Trophoblast cell (in vitro differentiated cells and primary cell): ENCODE results near the gene NCAM1.

ENCODE experiments used
- DNase-seq, 2 donors: peaks; one replicate each; pipeline ENCODE4 v3.0.0-alpha.2; 2016
- H2AFZ ChIP-seq: 2 replicates; pipeline ENCODE4 v1.6.1; 2013; ENCODE audit warnings: low read length, moderate library complexity, mild to moderate bottlenecking; ENCODE audit not compliant: insufficient read depth, poor library complexity
- H2AK5ac ChIP-seq: 2 replicates; pipeline ENCODE4 v1.6.1; 2013; ENCODE audit warnings: mild to moderate bottlenecking, low read length
- H2BK120ac ChIP-seq: 2 replicates; pipeline ENCODE4 v1.6.1; 2013; ENCODE audit warnings: low read length, mild to moderate bottlenecking, moderate library complexity; ENCODE audit not compliant: insufficient read depth, poor library complexity
- H2BK12ac ChIP-seq: 2 replicates; pipeline ENCODE4 v1.6.1; 2013; ENCODE audit warnings: mild to moderate bottlenecking, low read length, moderate library complexity
- H2BK5ac ChIP-seq: 2 replicates; pipeline ENCODE4 v1.6.1; 2013; ENCODE audit warnings: low read length, low read depth, moderate library complexity, mild to moderate bottlenecking; ENCODE audit not compliant: poor library complexity
- H3K14ac ChIP-seq: 2 replicates; pipeline ENCODE4 v1.6.1; 2013; ENCODE audit warnings: mild to moderate bottlenecking, low read length
- H3K18ac ChIP-seq: 2 replicates; pipeline ENCODE4 v1.6.1; 2013; ENCODE audit warnings: mild to moderate bottlenecking, low read length
- H3K23ac ChIP-seq: 2 replicates; pipeline ENCODE4 v1.6.1; 2013; ENCODE audit warnings: low read length
- H3K27ac ChIP-seq: 2 replicates; pipeline ENCODE4 v1.5.1; 2013; ENCODE audit warnings: low read depth, mild to moderate bottlenecking, inconsistent platforms, low read length, moderate library complexity
- H3K27me3 ChIP-seq: 2 replicates; pipeline ENCODE4 v1.6.1; 2013; ENCODE audit warnings: inconsistent platforms, mild to moderate bottlenecking, low read length, moderate library complexity; ENCODE audit not compliant: insufficient read depth
- H3K36me3 ChIP-seq, 2 experiments: 1 replicate in 1 of 2; 2 replicates in 1 of 2; pipeline ENCODE4 v1.6.1; 2013; ENCODE audit warnings: low read length in 2 of 2, mild to moderate bottlenecking in 2 of 2, moderate library complexity in 1 of 2; ENCODE audit not compliant: insufficient read depth in 2 of 2, control insufficient read depth in 1 of 2
- H3K4ac ChIP-seq: 2 replicates; pipeline ENCODE4 v1.6.1; 2013; ENCODE audit warnings: low read depth, mild to moderate bottlenecking, low read length, moderate library complexity
- H3K4me1 ChIP-seq, 2 experiments: 1 replicate in 1 of 2; 2 replicates in 1 of 2; pipeline ENCODE4 v1.6.1; 2013; ENCODE audit warnings: low read length in 2 of 2, mild to moderate bottlenecking in 2 of 2, moderate library complexity in 1 of 2; ENCODE audit not compliant: insufficient read depth in 2 of 2, control insufficient read depth in 1 of 2
- H3K4me2 ChIP-seq: 2 replicates; pipeline ENCODE4 v1.6.1; 2013; ENCODE audit warnings: inconsistent platforms, mild to moderate bottlenecking, low read length, moderate library complexity
- H3K4me3 ChIP-seq: 2 replicates; pipeline ENCODE4 v1.5.1; 2013; ENCODE audit warnings: mild to moderate bottlenecking, low read depth, low read length, inconsistent platforms
- H3K79me1 ChIP-seq: one replicate; pipeline ENCODE4 v1.6.1; 2013; ENCODE audit warnings: low read length
- H3K79me2 ChIP-seq: 2 replicates; pipeline ENCODE4 v1.6.1; 2013; ENCODE audit warnings: low read length, mild to moderate bottlenecking; ENCODE audit not compliant: control insufficient read depth, insufficient read depth, poor library complexity
- H3K9ac ChIP-seq: 2 replicates; pipeline ENCODE4 v1.6.1; 2013; ENCODE audit warnings: mild to moderate bottlenecking, low read length
- H3K9me3 ChIP-seq: 2 replicates; pipeline ENCODE4 v1.6.1; 2013; ENCODE audit warnings: low read depth, mild to moderate bottlenecking, control low read depth, inconsistent platforms, low read length; ENCODE audit not compliant: insufficient read depth
- H4K12ac ChIP-seq: 2 replicates; pipeline ENCODE4 v1.6.1; 2013; ENCODE audit warnings: low read depth, mild to moderate bottlenecking, low read length, moderate library complexity
- H4K8ac ChIP-seq: 2 replicates; pipeline ENCODE4 v1.6.1; 2013; ENCODE audit warnings: low read depth, mild to moderate bottlenecking, low read length, moderate library complexity
- H4K91ac ChIP-seq: one replicate; pipeline ENCODE4 v1.6.1; 2013; ENCODE audit warnings: low read depth, mild to moderate bottlenecking, low read length, moderate library complexity
- WGBS: extraction: QIAGEN DNeasy Blood & Tissue Kit; methylation state at CpG from one replicate; pipeline ENCODE4 v1.1.7; 2013; ENCODE audit warnings: missing lambda C conversion rate; ENCODE audit not compliant: insufficient read length, insufficient coverage; ENCODE audit errors: extremely low coverage; 5-methylcytosine and 5-hydroxymethylcytosine counted together

The NCAM1 gene

DNA sequence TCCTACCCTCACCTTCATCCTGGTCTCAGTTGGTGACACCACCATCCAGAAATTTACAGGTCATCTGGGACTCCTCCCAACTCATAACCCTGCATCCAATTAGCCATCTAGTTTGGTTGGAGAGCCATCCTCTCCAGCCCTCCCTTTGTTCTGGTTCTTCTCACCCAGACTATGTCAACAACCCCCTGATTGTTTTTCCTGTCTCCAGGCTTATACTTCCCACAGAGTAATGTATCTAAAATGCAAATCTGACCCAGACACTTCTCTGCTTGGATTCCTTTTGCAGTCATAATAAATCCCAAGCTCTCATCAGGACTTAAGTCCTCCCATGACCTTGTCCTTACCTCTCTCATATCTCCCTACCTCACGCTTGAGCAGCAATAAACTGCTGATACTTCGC is 356.1 kb downstream of the NCAM1 start:
- no peaks in the 10 kb centered on the region for H3K27me3 ChIP-seq
- WGBS = no CpG with 5 or more reads among the region's 2 CpGs
- no peak overlapping the region for H3K4me2 ChIP-seq
- H3K36me3 ChIP-seq = peaks cover 0 to 3% of the 10 kb centered on the region in 2 experiments
- H4K12ac ChIP-seq = no peak overlapping the region
- H2BK120ac ChIP-seq = no peak overlapping the region
- H3K9me3 ChIP-seq = no peaks in the 10 kb centered on the region
- no peak overlapping the region for H3K27ac ChIP-seq
- H3K4me3 ChIP-seq = no peak overlapping the region
- H3K18ac ChIP-seq = no peak overlapping the region
- no peak overlapping the region for H2BK12ac ChIP-seq
- H4K8ac ChIP-seq = no peak overlapping the region
- H3K9ac ChIP-seq = no peak overlapping the region
- H2AFZ ChIP-seq = no peak overlapping the region
- peaks cover 7 to 12% of the 10 kb centered on the region in 2 experiments for H3K4me1 ChIP-seq
- no peak overlapping the region for H3K4ac ChIP-seq
- H3K14ac ChIP-seq = no peak overlapping the region
- H3K79me2 ChIP-seq = peaks cover 2% of the 10 kb centered on the region
- no peak overlapping the region for H2AK5ac ChIP-seq
- no peak overlapping the region for H4K91ac ChIP-seq
- H2BK5ac ChIP-seq = no peak overlapping the region
- DNase-seq = no peak
- H3K23ac ChIP-seq = no peak overlapping the region
- peaks cover 5% of the 10 kb centered on the region for H3K79me1 ChIP-seq

DNA sequence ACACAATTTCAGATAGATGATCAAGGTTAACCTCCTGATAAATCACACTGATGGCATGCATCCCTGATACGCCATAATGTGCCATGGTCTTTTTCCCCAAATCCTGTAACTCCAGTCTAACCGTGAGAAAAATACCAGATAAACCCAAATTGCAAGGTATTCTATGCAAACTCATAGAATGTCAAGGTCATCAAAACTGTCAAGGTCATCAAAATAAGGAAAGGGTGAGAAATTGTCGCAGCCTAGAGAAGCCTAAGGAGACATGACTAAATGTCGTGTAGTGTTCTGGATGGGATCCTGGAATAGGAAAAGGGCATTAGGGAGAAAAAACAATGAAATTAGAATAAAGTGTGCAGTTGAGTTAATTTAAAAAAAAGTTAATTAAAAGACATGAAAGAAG is 357.9 kb downstream of the NCAM1 start:
- no peak overlapping the region for H3K23ac ChIP-seq
- no peak overlapping the region for H3K4ac ChIP-seq
- H3K79me2 ChIP-seq = peaks cover 2% of the 10 kb centered on the region
- H4K91ac ChIP-seq = no peak overlapping the region
- H2BK5ac ChIP-seq = no peak overlapping the region
- H3K9ac ChIP-seq = no peak overlapping the region
- peaks cover 2 to 3% of the 10 kb centered on the region in 2 experiments for H3K36me3 ChIP-seq
- H2AFZ ChIP-seq = no peak overlapping the region
- no peak overlapping the region for H4K8ac ChIP-seq
- peaks cover 5% of the 10 kb centered on the region for H3K79me1 ChIP-seq
- no peaks in the 10 kb centered on the region for H3K9me3 ChIP-seq
- H2BK12ac ChIP-seq = no peak overlapping the region
- no peak overlapping the region for H2BK120ac ChIP-seq
- no peaks in the 10 kb centered on the region for H3K27me3 ChIP-seq
- no peak overlapping the region for H4K12ac ChIP-seq
- no CpG with 5 or more reads among the region's 4 CpGs for WGBS
- H3K18ac ChIP-seq = no peak overlapping the region
- H3K4me2 ChIP-seq = no peak overlapping the region
- H3K27ac ChIP-seq = no peak overlapping the region
- H3K4me3 ChIP-seq = no peak overlapping the region
- H2AK5ac ChIP-seq = no peak overlapping the region
- no peak overlapping the region for H3K14ac ChIP-seq
- DNase-seq = no peak
- peaks cover 7 to 12% of the 10 kb centered on the region in 2 experiments for H3K4me1 ChIP-seq

DNA sequence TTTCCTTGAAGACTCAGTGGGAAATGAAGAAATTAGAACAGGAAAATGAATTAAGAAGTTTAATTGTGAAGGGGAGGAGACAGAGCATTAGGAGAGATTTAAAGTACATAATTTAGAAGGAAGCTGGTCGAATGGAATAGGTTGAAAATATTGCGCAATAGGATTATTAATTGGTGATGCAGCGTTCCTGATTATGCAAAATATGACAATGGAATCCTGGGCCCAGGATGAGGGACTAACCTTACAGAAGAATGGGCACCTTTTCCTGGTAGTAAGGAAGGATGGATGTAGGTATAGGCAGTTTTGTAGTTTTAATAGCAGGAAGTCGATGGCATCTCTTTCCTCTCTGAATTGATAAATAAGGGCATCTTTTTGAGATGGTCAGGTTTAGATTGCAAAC is 360.9 kb downstream of the NCAM1 start:
- no peak overlapping the region for H2BK120ac ChIP-seq
- no peaks in the 10 kb centered on the region for H3K9me3 ChIP-seq
- no peaks in the 10 kb centered on the region for H3K79me1 ChIP-seq
- 100% methylated on average over 1 of the region's 4 CpGs for WGBS
- H3K9ac ChIP-seq = no peak overlapping the region
- H4K12ac ChIP-seq = no peak overlapping the region
- no peaks in the 10 kb centered on the region for H3K79me2 ChIP-seq
- H3K14ac ChIP-seq = no peak overlapping the region
- no peak overlapping the region for H3K4me3 ChIP-seq
- no peak for DNase-seq
- no peak overlapping the region for H3K23ac ChIP-seq
- no peak overlapping the region for H2BK5ac ChIP-seq
- peaks cover under 1 to 5% of the 10 kb centered on the region in 2 experiments for H3K4me1 ChIP-seq
- H4K8ac ChIP-seq = no peak overlapping the region
- no peak overlapping the region for H3K18ac ChIP-seq
- no peak overlapping the region for H2AK5ac ChIP-seq
- H3K27ac ChIP-seq = no peak overlapping the region
- no peak overlapping the region for H3K4me2 ChIP-seq
- H2BK12ac ChIP-seq = no peak overlapping the region
- no peak overlapping the region for H2AFZ ChIP-seq
- no peak overlapping the region for H4K91ac ChIP-seq
- no peak overlapping the region for H3K4ac ChIP-seq
- no peaks in the 10 kb centered on the region for H3K27me3 ChIP-seq
- peaks cover 2 to 3% of the 10 kb centered on the region in 2 experiments for H3K36me3 ChIP-seq

DNA sequence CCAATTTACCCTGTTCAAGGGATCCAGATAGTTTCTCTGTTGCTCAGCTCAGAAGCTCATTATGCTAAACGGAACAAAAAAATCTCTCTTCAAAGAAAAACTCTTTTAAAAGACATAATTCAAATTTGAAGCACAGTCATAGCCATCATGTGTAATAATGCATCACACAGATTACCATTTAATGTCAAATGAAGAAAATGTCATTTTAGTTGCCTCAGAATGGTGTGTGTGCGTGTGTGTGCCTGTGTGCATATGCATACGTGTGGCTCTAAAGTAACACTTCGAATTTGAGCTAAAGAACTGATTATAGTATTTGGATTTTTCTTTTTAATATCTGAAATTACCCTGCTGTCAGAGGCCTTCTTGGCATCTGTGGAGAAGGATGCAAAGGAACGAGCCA is 363.0 kb downstream of the NCAM1 start:
- Histone ChIP-seq H3K27me3 (no peaks in the 10 kb centered on the region), H3K79me1 (no peaks in the 10 kb centered on the region), H4K8ac (no peak overlapping the region), H3K79me2 (no peaks in the 10 kb centered on the region), H3K23ac (no peak overlapping the region), H3K4me1 (no peaks in the 10 kb centered on the region), H3K14ac (no peak overlapping the region), H4K91ac (no peak overlapping the region), H2BK120ac (no peak overlapping the region), H3K27ac (no peak overlapping the region), H3K4me2 (no peak overlapping the region), H2AFZ (no peak overlapping the region), H3K4ac (no peak overlapping the region), H3K36me3 (peaks cover 2 to 3% of the 10 kb centered on the region in 2 experiments), H4K12ac (no peak overlapping the region), H3K4me3 (no peak overlapping the region), H2AK5ac (no peak overlapping the region), H3K9me3 (no peaks in the 10 kb centered on the region), H3K18ac (no peak overlapping the region), H2BK12ac (no peak overlapping the region), H3K9ac (no peak overlapping the region), H2BK5ac (no peak overlapping the region)
- DNase-seq = no peak
- no CpG with 5 or more reads among the region's 5 CpGs for WGBS
